GM18505 (cell line): ENCODE results near the gene PHF2.

Source experiments
- ATAC-seq: cut with Tn5 transposase; IDR thresholded peaks from one replicate; pipeline ENCODE4 v1.9.1; 2021; ENCODE audit not compliant: unreplicated experiment
- POLR2A ChIP-seq: IDR thresholded peaks from 4 replicates; pipeline ENCODE4 v1.6.1; 2011; ENCODE audit warnings: borderline replicate concordance; ENCODE audit not compliant: insufficient read depth, insufficient read length; ENCODE audit errors: extremely low read depth

The PHF2 gene

GRCh38 chr9:93587651-93588347 is 11.4 kb downstream of the PHF2 start:
- no peak for ATAC-seq
- no peak for TF ChIP-seq POLR2A

- no peak for TF ChIP-seq POLR2A
- ATAC-seq, result no peak
Measured at GRCh38 chr9:93588641-93589609, 12.5 kb downstream of the PHF2 start.

GRCh38 chr9:93589688-93590087 is 13.3 kb downstream of the PHF2 start:
- ATAC-seq, result no peak
- TF ChIP-seq POLR2A, result no peak

DNA sequence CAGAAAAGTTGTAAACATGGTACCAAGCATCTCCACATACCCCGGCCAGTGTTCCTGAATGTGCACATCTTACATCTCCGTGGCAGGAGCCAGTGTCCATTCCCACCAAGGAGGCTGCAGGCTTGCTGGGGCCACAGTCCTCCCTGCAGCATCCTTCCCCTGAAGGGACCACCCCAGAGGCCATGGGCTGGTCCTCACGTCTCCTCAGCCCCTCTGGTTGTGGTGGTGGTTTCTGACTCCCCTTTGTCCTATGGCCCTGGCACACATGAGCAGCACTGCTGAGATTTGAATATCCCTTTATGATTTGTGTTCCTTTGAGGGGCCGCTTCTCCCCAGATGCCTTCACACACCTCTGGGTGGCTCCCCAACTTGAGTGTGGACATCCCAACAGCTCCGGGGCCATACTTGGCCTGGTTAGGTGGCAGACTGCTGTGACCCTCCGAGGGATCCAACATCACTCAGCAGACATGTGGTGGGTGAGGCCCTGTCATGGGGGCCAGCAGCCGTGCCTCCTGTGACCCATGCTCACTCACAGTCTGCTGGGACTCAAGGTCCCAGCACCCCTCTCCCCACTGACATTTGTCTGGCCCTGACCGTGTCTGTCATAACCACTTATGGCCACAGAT is 14.3 kb downstream of the PHF2 start:
- TF ChIP-seq POLR2A, result no peak
- ATAC-seq, result no peak

DNA sequence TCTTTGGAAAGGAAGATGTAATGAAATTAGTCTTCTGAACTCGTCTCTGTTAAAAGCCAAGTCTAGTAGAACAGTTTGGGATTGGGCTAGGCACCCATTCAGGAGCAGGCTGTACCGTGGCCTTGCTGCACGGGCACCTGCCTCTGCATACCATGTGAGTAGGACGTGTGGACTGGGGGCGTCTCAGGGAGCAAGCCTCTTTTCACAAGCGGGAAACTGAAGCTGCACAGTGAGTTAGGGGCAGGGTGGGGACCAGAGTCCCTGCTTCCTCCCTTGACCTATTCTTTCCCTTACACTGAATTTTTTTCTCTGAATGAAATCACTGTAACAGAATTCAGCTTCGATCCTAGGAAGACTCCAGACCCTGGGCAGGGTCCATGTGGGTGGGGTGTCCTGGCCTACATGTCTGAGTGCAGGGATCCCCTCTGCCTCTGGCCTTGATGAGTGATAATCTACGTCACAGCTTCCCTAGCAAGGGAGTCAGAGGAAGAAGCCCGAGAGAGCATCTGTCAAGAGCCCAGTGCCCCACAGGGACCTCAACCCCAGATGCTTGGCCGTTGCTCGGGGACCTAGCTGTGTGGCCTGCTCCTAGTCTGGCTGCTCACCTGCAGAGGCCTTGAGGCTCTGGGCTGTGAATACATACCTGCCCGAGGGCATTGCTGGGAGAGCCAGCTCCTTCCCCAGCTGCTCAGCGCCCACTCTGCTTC is 15.1 kb downstream of the PHF2 start:
- TF ChIP-seq POLR2A, result no peak

DNA sequence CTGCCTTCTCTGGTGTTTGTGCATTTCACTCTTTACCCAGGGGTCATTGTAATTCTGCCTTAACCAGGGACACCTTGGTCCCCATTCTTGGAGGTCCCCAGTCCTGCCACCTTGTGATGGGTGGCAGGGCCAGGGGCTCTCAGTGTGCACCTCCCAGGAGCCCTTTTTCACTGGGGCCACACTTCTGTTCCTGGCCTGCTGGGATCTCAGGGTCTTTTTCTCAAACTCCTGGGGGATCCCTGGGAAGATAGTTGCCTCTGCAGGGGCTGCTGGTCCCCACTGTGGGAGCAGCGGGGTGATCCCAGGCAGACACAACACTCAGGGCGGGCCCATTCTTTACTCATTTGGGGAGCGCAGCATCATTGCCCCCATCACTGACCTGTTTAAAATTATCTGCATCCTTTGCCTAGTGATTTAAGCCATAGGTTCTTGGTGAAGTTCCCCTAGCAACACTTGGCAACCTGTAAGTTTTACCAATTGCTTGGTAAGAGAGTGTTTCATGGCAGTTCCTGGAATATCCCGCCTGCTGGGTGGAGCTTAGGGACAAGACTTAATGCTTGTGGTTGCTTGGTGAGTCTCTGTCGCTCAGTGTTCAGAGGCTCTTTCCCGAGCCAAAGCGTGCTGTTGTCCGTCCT is 15.7 kb downstream of the PHF2 start:
- no peak for ATAC-seq
- TF ChIP-seq POLR2A, result no peak

More for the DNA sequence above, 15.1 kb downstream of the PHF2 start:
- ATAC-seq, result no peak

DNA sequence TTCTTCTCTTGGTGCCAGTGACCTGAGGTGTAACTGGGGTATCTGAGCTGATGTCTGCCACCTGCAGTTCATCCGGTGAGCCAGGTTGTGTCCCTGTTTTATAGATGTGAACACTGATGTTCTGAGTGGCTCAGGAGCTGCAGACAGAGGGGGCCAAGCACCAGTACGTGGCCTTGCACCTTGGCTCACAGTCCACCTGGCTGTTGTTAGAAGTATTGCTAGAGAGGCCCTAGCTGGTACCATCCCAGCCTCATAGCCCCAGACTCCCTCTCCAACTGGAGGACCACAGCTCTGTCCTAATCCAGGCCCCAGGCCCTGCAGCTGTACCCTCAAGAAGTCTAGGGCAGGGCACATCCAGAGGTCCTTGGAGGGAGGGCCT is 16.2 kb downstream of the PHF2 start:
- no peak for TF ChIP-seq POLR2A
- no peak for ATAC-seq

GRCh38 chr9:93593144-93593658 is 16.8 kb downstream of the PHF2 start:
- no peak for ATAC-seq
- TF ChIP-seq POLR2A, result no peak

DNA sequence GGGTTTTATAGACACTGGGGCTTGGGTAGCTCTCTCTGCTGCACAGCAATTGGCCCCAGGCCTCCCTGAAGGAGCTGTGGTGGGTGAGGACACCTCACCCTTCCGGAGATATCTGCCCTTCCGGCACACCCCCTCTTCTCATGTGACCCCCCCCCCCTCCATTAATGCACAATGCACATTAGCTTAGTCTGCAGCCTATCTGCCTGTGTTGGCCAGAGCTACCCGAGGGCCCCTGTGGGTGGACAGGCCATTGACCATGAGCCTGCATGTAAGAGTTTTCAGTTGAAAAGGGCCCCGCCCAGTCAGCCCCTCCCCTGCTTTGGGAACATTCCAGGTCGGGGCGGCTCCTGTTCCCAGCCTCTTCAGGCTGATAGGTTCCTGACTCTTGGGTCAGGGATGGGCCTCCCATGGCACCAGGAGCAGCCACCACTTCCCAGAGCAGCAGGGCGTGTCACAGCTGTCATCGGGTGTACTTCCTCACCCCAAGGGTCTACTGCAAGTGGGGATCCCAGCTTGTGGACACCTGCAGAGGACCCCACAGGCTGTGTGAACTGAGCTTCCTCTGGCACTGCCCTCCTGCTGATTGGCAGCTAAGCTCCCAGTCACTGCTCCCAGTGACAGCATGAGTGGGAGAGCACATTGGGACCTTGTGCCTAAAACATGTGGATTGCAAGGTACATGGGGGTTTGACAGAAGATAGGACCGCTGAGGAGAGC is 17.8 kb downstream of the PHF2 start:
- TF ChIP-seq POLR2A, result no peak
- ATAC-seq, result no peak

DNA sequence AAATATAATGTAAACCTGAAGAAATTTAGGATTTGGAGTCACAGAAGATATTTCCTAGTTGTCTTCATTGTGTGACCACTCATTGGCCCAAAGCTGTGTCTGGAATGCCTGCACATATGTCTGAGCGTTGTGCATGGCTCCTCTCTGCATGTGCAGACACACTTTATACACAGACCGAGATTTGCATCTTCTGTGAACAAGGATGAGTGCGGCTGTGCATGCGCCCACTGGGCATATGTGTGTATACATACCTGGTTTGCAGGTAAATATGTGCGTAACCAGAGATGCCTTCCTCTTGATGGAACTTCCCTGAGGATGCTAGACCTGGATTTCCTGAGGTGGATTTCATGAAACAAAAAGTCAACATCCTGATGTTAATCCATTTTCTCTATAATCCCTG is 19.1 kb downstream of the PHF2 start:
- no peak for ATAC-seq
- no peak for TF ChIP-seq POLR2A

- no peak for TF ChIP-seq POLR2A
- ATAC-seq, result no peak
Measured at GRCh38 chr9:93595861-93596365, 19.5 kb downstream of the PHF2 start.

DNA sequence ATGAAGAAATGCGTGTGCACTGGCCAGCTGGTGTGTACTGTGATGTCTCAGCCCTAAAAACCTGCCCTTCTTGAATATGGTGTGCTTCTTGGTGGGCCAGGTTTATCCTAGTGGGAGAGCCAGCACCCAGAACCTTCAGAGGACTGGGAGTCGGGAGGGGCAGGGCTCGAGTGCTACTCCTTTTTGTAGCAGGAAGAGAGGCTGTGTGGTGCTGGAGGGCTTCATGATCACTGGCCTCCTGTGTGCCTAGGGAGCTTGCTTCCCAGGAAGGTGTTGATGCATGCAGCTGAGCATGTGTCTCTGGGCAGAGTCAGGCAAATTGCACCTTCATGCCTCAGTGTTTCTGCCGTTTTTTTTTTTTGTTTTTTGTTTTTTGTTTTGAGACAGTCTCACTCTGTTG is 20.0 kb downstream of the PHF2 start:
- TF ChIP-seq POLR2A, result no peak
- no peak for ATAC-seq
